NCI-H2029 treated with DMSO at 0.1 percent for 48 hours (cell line): ENCODE measurements around the gene ATP6V0E1.

Experiments used
- DNase-seq: peaks from one replicate; lab custom pipeline; 2025; lab: John Stamatoyannopoulos, UW

ATP6V0E1 gene

DNA sequence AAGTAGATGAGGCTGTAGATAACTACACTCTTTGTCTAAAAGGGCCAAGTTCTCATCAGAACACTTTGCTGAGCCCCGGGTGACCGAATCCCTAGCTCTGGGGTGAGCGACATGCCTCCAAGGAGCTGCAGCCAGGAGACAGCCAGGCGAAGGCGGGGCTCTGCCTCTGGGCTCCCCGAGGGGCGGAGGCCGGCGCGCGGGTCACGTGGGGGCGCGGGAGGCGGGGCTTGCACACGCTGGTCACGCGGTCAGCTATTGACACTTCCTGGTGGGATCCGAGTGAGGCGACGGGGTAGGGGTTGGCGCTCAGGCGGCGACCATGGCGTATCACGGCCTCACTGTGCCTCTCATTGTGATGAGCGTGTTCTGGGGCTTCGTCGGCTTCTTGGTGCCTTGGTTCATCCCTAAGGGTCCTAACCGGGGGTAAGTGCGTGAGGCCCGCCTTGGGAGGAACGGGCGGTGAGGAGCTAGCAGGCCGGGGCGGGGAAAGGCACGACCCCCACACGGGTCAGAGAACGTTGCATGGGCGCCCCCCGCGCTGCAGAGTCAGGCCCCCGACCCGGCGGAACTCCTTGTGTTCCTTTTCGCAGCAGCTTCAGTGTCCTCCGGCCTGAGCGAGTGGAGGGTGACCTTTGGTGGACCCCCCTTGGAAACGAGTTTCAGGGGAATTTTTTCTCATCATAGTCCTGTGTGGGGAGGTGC lies at the start of gene ATP6V0E1:
ATP6V0E1 (plus strand) TSS at position 230 of the 702 bp plus-strand sequence; CDS start at position 320, 90 bp downstream.
- DNase-seq: peak; percentile 71

GRCh38 chr5:172935096-172935495 lies 48.5 kb upstream of the ATP6V0E1 start:
- DNase-seq: no peak

- no peak for DNase-seq
Observed at GRCh38 chr5:172936401-172936800, 47.2 kb upstream of the ATP6V0E1 start.

DNA sequence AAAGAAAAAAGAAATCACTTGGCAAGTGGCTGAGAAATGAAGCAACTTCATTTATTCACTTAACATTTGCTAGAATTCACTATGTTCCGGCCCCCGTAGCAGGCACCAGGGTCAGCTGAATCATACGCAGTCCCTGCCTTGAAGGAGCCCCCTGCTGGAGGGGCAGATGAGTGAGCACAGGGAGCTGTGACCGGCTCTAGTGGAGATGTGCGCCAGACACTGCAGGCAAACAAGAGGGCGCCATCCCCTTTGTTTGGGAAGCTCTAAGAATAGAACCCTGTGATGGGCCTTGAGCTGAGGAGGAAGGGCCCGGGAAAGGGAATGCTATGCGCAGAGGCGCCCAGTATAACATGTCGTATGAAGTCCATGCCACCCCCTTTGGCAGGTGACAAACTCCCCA lies 44.5 kb upstream of the ATP6V0E1 start:
- no peak for DNase-seq

DNA sequence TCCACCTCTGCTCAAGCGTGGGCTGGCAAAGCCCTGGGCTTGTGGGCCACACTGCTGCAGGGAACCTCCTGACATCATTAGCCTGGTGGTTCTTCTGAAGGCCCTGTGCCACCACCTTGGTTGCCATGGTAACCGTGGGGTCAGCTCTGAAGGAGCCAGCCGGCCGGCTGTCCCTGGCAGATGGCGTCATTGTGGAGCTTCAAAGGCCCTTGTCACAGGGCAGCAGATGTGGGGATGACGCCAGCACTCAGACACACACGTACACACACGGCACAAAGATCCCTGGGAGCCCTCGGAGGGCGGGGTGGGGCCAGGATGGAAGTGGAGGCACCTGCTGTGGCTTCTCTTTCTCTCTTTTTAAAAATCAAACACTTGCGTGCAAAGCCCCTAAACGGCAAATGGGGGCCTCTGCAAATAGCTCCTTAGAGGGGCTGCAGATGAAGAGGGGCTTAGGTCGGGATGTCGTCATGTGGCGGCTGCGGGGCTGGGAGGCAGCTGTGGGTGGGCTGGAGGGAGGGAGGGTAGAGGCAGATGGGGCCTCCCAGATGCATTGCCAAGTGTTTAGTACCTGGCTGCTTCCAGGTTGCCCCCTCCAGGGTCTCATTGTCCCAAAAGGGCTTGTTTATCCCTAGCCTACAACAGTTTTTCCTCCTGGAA lies 43.8 kb upstream of the ATP6V0E1 start:
- DNase-seq: peak; percentile 50

DNA sequence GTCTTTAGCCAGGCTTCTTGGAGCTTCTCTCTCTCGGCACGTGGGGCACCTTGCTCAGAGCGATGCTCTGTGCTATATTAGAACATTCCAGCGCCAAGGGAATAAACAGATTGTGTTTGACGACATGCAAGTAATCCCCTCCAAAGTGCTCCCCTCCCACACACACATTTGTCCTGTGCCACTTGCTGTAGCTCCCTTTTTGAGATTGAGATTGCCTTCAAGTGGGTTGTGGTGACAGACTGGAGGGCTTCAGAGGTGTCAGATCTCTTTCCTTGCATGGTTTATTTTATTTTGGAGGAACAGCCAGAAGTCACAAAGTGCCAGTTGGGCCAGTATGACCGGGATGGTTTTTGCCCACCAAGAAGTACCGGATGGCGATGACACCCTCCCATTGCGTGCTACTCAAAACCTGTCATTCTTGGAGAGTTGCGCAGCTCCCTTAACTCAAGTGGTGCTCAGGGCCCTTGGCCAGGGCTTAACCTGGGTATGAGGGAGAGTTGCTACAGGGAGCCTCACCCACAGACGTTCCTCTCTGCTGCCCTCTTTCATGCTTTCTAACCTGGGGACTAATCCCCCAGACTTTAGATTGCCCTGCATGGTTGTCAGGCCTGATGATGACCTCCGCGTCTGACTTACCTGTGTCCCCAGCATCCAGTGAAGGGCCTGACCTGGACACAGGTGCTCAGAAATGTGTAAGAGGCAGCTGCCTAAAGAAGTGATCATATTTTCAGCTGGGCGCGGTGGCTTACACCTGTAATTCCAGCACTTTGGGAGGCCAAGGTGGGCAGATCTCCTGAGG lies 43.1 kb upstream of the ATP6V0E1 start:
- DNase-seq: no peak

DNA sequence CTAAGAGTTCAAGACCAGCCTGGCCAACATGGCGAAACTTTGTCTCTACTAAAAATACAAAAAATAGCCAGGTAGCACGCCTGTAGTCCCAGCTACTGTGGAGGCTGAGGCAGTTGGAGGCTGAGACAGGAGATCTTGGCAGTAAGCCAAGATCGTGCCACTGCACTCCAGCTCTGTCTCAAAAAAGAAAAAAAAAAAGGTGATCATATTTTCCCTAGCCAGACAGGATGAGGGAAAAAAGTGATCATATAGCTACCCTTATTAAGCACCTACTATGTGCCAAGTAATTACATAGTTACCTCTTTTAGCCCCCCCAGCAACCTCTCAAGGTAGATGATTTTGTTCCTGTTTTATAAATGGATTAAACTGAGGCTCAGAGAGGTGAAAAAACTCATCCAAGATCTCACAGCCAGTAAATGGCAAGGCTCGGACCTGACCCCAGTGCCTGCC lies 42.5 kb upstream of the ATP6V0E1 start:
- DNase-seq: no peak

DNA sequence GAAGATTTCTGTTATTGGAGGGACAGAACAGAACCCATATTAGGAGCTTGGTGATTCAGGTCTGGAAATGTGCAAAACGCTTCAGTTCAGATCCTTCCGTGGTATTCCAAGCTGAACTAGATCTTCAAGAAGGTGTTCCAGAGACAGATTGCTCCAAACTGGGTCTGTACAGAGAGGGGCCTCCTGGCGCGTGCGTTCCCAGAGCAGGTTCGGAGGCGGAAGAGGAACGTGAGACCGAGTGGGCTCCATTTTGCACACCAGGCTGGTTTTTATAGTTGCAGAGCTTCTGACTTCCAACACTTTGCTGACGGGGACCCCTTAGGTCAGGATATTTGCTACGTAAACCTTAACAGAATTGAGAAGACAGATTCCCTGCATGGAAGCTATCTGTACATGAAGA lies 41.0 kb upstream of the ATP6V0E1 start:
- no peak for DNase-seq

GRCh38 chr5:172943283-172943841 lies 40.2 kb upstream of the ATP6V0E1 start:
- DNase-seq: no peak

DNA sequence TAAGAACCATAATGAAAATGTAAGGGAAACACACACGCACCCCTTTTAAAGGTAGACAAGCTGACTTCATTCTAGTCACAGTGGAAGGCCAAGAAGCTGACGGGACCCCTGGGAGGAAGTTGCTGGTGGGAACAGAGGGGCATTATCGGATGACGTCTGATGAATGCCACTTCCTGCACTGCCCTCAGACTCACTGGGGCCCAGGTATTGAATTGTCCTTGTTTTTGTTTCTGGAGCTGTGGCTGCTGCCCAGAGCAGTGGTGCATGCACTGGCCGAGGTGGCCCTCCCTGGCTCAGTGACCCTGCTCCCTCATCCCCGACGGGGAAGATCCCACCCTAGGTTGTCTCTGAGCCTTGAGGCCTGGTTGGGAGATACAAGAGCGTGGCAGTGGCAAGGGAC lies 39.7 kb upstream of the ATP6V0E1 start:
- DNase-seq: no peak

DNA sequence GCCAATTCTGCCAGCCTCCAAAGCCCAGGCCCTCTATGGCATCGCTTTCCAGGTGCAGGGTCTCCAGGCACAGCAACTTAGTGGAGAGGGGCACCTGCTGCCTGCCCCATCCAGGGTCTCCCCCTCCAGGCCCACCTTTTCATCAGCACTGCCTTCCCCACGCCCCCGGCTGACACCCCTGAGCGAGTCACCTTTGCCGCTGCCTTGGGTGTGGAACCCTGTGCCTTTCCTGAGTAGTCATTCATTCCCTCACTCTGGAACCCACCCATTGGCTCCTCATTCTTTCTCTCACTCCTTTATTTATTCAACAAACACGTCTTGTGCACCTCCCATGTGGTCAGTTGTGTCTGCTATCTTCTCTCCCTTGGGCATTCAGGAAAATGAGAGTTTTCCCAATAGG lies 38.8 kb upstream of the ATP6V0E1 start:
- DNase-seq: no peak

DNA sequence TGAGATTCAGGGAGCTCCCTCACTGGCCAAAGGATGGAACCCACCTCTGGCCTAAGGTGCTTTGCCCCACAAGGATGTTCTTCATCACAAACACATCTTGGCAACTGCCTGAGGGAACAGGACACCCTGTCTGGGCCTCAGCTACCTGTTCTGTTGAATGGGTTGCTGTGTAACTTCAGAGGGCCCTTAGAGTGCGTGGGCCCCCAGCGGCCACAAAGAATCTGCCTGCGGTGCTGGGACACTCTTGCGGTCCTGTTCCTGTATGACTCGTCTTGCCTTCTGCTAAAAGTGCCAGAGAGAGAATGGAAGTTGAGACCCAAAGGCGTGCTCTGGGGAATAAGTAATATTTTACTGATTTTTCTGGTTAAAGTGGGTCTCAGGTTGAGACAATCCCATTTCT lies 38.4 kb upstream of the ATP6V0E1 start:
- no peak for DNase-seq

- DNase-seq: no peak
Observed at GRCh38 chr5:172946146-172946545, 37.4 kb upstream of the ATP6V0E1 start.

- no peak for DNase-seq
Observed at GRCh38 chr5:172949426-172949825, 34.1 kb upstream of the ATP6V0E1 start.

DNA sequence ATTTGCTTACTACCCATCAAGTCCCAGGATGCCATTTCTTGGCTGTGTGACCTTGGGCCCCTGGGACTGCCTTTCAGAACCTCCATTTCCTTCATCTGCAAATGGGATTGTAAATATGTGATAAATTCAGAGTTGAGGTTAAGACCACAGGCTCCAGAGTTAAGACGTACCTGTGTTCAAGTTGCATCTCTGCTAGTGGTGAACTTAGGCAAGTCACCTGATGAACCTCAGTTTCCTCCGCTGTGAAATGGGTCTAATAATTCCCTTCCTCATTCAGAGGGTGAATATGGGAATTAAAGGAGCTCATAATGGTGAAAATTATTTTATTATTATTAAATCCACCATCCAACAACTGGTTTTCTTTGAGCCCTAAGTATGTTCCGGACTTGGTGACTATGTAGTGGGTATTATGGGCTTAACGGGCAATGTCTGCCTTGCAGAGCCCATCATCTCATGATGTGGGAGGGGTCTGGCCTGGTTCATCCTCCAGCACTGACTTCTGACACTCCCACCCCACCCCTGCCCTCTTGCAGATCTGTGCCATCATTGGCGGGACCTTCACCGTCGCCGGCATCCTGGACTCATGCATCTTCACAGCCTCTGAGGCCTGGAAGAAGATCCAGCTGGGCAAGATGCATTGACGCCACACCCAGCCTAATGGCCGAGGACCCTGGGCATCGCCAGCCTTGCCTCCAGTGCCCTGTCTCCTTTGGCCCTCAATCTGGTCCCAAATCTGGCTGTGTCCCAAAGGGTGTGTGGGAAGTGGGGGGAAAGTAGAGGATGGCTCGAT lies 33.2 kb upstream of the ATP6V0E1 start:
- DNase-seq: no peak

DNA sequence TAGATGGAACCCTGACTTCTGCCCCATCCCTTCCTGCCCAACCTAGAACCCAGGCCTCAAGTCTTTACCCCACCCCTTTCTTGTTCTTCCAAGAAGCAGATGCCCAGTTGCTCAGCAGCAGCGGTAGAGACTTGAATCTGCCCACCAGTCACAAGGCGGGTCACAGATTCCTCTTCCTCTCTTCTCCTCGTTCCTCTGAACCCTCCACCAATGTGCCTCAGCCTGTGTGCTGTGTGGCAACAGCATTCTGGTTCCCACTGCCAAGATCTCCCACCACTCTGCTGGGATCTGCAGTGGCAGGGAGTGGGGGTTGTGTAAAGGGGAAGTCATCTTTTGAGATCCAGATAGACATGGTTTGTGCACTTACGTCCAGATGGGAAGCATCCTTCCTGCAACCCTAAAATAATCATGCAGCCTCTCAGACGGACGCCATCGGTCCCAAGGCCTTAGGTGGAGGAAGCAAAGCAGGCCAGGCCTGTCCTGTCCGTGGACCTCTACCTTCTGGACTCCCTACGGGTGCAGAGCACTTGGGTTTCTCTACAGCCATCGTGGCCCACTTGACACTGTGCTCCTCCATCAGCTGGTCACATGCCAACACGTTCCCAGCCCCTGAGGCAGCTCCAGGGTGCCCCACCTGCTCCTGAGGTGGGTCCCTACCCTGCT lies 32.1 kb upstream of the ATP6V0E1 start:
- no peak for DNase-seq

GRCh38 chr5:172952034-172952511 lies 31.5 kb upstream of the ATP6V0E1 start:
- no peak for DNase-seq

- DNase-seq: no peak
Observed at GRCh38 chr5:172953776-172954675, 29.5 kb upstream of the ATP6V0E1 start.

- no peak for DNase-seq
Observed at GRCh38 chr5:172954751-172955159, 28.8 kb upstream of the ATP6V0E1 start.

DNA sequence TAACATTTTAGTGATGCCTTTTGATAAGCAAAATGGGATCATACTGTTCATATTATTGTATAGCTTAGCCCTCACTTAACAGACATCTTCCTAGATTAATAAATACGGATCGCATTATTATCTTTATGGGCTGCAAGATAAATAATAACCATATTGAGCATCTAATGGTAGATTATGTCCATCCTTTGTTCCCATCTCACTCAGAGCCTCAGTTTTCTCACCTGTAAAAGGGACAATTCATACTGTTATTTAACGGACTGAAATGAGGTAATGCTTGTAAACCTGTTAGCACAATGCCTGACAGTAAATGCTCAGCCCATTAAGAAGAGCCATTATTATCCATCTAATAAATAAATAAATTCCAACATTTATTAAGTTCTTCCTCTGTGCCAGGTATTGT lies 27.3 kb upstream of the ATP6V0E1 start:
- DNase-seq: no peak
